Adrenal gland (tissue), 12 donors: Measurements from ENCODE around the gene AMBRA1. TPM values are rescaled to one million over a fixed set of nuclear protein-coding genes. Genes with fewer than 3 reads are reported as not detected.

Source experiments
- DNase-seq, 7 donors: peaks; one replicate each; pipeline ENCODE4 v3.0.0-alpha.2; 2019 to 2020
- H3K27ac ChIP-seq, 5 donors: fragments of 200-600 bp; sonication (generic) in 4 of 5; 1 replicate in 3 of 5; 2 replicates in 2 of 5; pipeline versions ENCODE4 v1.5.1 to v1.8.0; 2016 to 2020; ENCODE audit warnings: mild to moderate bottlenecking in 1 of 5
- H3K27me3 ChIP-seq: fragments of 200-600 bp; 2 replicates; pipeline ENCODE4 v1.8.0; 2021
- H3K36me3 ChIP-seq, 2 donors: fragments of 200-600 bp; replicated peaks in 1 of 2; 1 replicate in 1 of 2; 2 replicates in 1 of 2; pipeline versions ENCODE4 v1.5.1 to v1.8.0; 2018 to 2022
- H3K4me1 ChIP-seq, 2 donors: fragments of 200-600 bp; replicated peaks in 1 of 2; 1 replicate in 1 of 2; 2 replicates in 1 of 2; pipeline versions ENCODE4 v1.5.1 to v1.8.0; 2018 to 2021
- H3K4me3 ChIP-seq, 4 donors: fragments of 200-600 bp; sonication (generic) in 3 of 4; one replicate each; pipeline ENCODE4 v1.5.1; 2016 to 2018
- H3K9me3 ChIP-seq, 3 donors: fragments of 200-600 bp; sonication (generic) in 1 of 3; replicated peaks in 1 of 3; 1 replicate in 2 of 3; 2 replicates in 1 of 3; pipeline versions ENCODE4 v1.5.1 to v1.8.0; 2016 to 2021
- CTCF ChIP-seq, 6 experiments: fragments of 450-650 bp in 4 of 6; fragments of 200-600 bp in 2 of 6; sonication (generic) in 1 of 6; IDR thresholded peaks; 1 replicate in 5 of 6; 2 replicates in 1 of 6; pipeline versions ENCODE4 v1.5.1 to v1.8.0; 2016 to 2021; ENCODE audit warnings: antibody characterized with exemption in 6 of 6, mild to moderate bottlenecking in 2 of 6, moderate library complexity in 1 of 6
- POLR2A ChIP-seq, 2 donors: fragments of 450-650 bp; IDR thresholded peaks; one replicate each; pipeline ENCODE4 v1.6.1; 2017; ENCODE audit warnings: antibody characterized with exemption in 2 of 2, mild to moderate bottlenecking in 2 of 2, moderate library complexity in 1 of 2
- WGBS, 4 donors: extraction: QIAGEN DNeasy Blood & Tissue Kit in 2 of 4; methylation state at CpG; one replicate each; pipeline versions ENCODE4 v1.1.5 to v1.1.7; 2013 to 2017; 5-methylcytosine and 5-hydroxymethylcytosine counted together
- intact Hi-C, 2 donors: fragments of 100-400 bp; cut with DNase I; formaldehyde crosslinking; loops; one replicate each; pipeline versions ENCODE4 v1.14.1 to v1.15.0; 2022 to 2023
- polyA plus RNA-seq, 3 donors: library from polyadenylated mRNA; stranded (reverse); fragments of 200-250 nt in 2 of 3; fragments of 350-450 nt in 1 of 3; fragmentation: Illumina TruSeq in 1 of 3; extraction: RNeasy Lipid Tissue Mini Kit (QIAGEN cat#74804) in 1 of 3; gene quantifications; one replicate each; pipeline ENCODE4 v1.2.3, GENCODE V29; 2013 to 2014
- total RNA-seq, 9 donors: library from RNA; depleted of rRNA in 4 of 9; stranded (reverse); fragments of >200 nt in 4 of 9; fragments of 120-200 nt in 1 of 9; fragmentation: NEBNext Ultra II Directional in 1 of 9; extraction: Animal tissue kit (Norgen Biotek cat#: 25700) in 1 of 9; gene quantifications; one replicate each; pipeline versions ENCODE4 v1.1.0 to v1.2.4, GENCODE V29; 2013 to 2023
- donor health status: healthy with polysubstance abuse.
- donor health status: Bipolar disorder and iron deficiency.
- donor health status: DM: yes; HTN: yes; CAD: no.
- donor health status: DM: no; HTN: no; CAD: no.
- donor health status: DM: no; HTN: no; CAD: no.
- donor health status: DM: yes; HTN: yes; CAD: no.

The AMBRA1 gene
- total and polyA plus RNA-seq, 12 donors = 16.2 to 73.3 (median 49.7) TPM

- Histone ChIP-seq H3K27ac (no peak overlapping the region), H3K36me3 (peaks cover 0 to 59% of the 10 kb centered on the region in 2 donors), H3K27me3 (no peaks in the 10 kb centered on the region), H3K4me3 (no peak overlapping the region), H3K4me1 (no peaks in the 10 kb centered on the region), H3K9me3 (no peaks in the 10 kb centered on the region)
- DNase-seq = no peak
- intact Hi-C loops = no loop called here
- 85 to 94% (median 89%) methylated on average over 5 of the region's 5 CpGs for WGBS, 4 donors
- TF ChIP-seq CTCF (IDR thresholded peaks at IDR 0.05) = no peak
- TF ChIP-seq POLR2A (IDR thresholded peaks at IDR 0.05) = no peak
Observed at GRCh38 chr11:46410021-46410420, 183.8 kb downstream of the AMBRA1 start.

- Histone ChIP-seq H3K9me3 (no peaks in the 10 kb centered on the region), H3K27ac (no peak overlapping the region), H3K4me1 (peaks cover 0 to 9% of the 10 kb centered on the region in 2 donors), H3K27me3 (no peaks in the 10 kb centered on the region), H3K36me3 (peaks cover 0 to 55% of the 10 kb centered on the region in 2 donors), H3K4me3 (no peak overlapping the region)
- DNase-seq = no peak
- no peak for TF ChIP-seq CTCF (IDR thresholded peaks at IDR 0.05)
- TF ChIP-seq POLR2A (IDR thresholded peaks at IDR 0.05) = no peak
- intact Hi-C loops = no loop called here
- WGBS, 4 donors = 93 to 94% (median 93%) methylated on average over 3 to 6 of the region's 6 CpGs; no CpG with 5 or more reads in 1 of the 4 donors
Observed at GRCh38 chr11:46408407-46408986, 185.3 kb downstream of the AMBRA1 start.

- no peak overlapping the region for H3K27ac ChIP-seq
- H3K36me3 ChIP-seq = peaks cover 0 to 54% of the 10 kb centered on the region in 2 donors
- no peak overlapping the region for H3K4me3 ChIP-seq
- no peak for DNase-seq
- no peaks in the 10 kb centered on the region for H3K27me3 ChIP-seq
- intact Hi-C loops = no loop called here
- H3K4me1 ChIP-seq = peaks cover 0 to 14% of the 10 kb centered on the region in 2 donors
- 82 to 89% (median 86%) methylated on average over 7 to 10 of the region's 10 CpGs for WGBS, 4 donors
- TF ChIP-seq CTCF (IDR thresholded peaks at IDR 0.05) (no peak), POLR2A (IDR thresholded peaks at IDR 0.05) (no peak)
- H3K9me3 ChIP-seq = no peaks in the 10 kb centered on the region
Observed at GRCh38 chr11:46407635-46408034, 186.2 kb downstream of the AMBRA1 start.

- WGBS, 4 donors = 72 to 90% (median 89%) methylated on average over 2 to 5 of the region's 5 CpGs
- intact Hi-C loops = no loop called here
- Histone ChIP-seq H3K9me3 (no peaks in the 10 kb centered on the region), H3K27ac (no peak overlapping the region), H3K4me3 (no peak overlapping the region), H3K4me1 (peaks cover 0 to 14% of the 10 kb centered on the region in 2 donors), H3K27me3 (no peaks in the 10 kb centered on the region), H3K36me3 (peaks cover 0 to 47% of the 10 kb centered on the region in 2 donors)
- DNase-seq = no peak
- TF ChIP-seq POLR2A (IDR thresholded peaks at IDR 0.05) = no peak
- TF ChIP-seq CTCF (IDR thresholded peaks at IDR 0.05) = no peak
Observed at GRCh38 chr11:46404476-46405017, 189.3 kb downstream of the AMBRA1 start.
